HG03575 (cell line): ENCODE data around the gene CDK10.
"Not testable (repeated sequence)": the region's sequence is repeated elsewhere in the genome, so short reads cannot be mapped to it uniquely, and the experiment has no call there.

ENCODE experiments used
- ATAC-seq: cut with Tn5 transposase; IDR thresholded peaks from one replicate; pipeline ENCODE4 v1.9.1; 2021; ENCODE audit not compliant: unreplicated experiment, insufficient number of reproducible peaks, low FRiP score; ENCODE audit errors: extremely low read depth

The CDK10 gene

GRCh38 chr16:89693931-89694783 is 7.7 kb downstream of the CDK10 start:
- no peak for ATAC-seq

- not testable (repeated sequence) for ATAC-seq
Measured at GRCh38 chr16:89694784-89695085, 8.2 kb downstream of the CDK10 start.

DNA sequence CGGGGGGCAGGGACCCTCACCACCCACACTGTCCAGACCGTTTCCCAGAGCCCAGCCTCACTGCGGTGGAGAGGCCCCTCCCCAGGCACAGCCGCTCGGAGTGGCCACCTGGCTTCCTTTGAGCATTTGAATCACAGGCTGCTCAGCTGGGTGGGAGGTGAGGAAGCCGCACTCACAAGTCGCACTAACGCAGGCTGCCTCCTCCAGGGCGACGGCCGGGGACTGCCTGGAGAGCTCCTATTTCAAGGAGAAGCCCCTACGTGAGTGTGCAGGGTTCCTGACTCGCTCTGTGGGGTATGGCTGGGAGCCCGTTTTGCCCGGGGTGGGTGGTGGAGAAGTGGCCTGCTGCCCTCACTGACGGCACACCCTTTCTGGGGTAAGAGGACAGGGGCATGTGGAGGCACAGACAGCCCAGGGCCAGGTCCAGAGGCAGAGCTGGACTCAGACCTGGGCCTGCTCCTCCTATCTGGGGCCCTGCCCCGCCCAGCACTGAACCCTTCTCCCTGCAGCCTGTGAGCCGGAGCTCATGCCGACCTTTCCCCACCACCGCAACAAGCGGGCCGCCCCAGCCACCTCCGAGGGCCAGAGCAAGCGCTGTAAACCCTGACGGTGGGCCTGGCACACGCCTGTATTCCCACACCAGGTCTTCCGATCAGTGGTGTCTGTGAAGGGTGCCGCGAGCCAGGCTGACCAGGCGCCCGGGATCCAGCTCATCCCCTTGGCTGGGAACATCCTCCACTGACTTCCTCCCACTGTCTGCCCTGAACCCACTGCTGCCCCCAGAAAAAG is 8.8 kb downstream of the CDK10 start:
- no peak for ATAC-seq

DNA sequence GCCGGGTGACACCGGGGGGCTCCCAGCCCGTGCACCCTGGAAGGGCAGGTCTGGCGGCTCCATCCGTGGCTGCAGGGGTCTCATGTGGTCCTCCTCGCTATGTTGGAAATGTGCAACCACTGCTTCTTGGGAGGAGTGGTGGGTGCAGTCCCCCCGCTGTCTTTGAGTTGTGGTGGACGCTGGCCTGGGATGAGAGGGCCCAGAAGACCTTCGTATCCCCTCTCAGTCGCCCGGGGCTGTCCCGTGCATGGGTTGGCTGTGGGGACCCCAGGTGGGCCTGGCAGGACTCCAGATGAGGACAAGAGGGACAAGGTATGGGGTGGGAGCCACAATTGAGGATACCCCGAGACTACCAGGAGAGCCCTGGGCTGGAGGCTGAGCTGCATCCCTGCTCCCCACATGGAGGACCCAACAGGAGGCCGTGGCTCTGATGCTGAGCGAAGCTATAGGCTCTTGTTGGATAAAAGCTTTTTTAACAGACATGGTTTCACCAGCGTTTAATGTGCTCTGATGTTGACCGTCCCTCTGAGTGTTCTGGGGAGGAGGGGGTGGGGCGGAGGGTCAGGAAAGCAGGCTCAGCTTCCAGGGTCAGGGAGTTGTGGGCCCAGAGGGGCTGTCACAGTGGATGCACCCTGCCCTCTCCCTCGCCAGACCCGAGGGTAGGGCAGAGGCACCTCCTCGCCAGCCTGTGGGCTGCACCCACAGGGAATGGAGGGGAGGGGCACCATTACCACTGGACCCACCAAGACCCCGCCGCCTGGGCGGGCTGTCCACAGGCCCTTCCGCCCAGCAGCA is 9.6 kb downstream of the CDK10 start:
- ATAC-seq: no peak

- no peak for ATAC-seq
Measured at GRCh38 chr16:89696670-89697128, 10.2 kb downstream of the CDK10 start.

DNA sequence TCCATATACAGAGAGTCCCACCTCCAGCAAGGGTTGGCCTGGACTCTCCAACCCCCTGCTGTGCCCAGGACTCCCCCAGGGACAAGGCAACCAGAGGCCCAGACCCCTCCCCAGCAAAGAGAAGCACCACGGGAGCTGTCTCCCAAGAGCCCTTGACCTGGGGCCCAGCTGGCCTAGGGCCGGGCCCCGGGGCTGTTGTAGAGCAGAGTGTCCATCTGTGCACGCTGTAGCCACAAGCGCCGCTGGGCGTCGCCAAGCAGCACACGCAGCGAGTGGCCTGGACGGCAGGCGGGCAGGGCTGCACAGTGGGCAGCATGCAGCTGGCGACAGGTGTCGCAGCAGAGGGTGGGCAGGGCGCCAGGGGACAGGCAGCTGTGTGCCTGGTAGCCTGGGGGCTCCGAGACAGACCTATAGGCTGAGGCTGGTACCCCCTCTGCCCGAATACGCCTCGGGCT is 10.7 kb downstream of the CDK10 start:
- no peak for ATAC-seq

GRCh38 chr16:89697616-89698331 is 11.3 kb downstream of the CDK10 start:
- no peak for ATAC-seq

GRCh38 chr16:89698717-89699116 is 12.2 kb downstream of the CDK10 start:
- not testable (repeated sequence) for ATAC-seq

DNA sequence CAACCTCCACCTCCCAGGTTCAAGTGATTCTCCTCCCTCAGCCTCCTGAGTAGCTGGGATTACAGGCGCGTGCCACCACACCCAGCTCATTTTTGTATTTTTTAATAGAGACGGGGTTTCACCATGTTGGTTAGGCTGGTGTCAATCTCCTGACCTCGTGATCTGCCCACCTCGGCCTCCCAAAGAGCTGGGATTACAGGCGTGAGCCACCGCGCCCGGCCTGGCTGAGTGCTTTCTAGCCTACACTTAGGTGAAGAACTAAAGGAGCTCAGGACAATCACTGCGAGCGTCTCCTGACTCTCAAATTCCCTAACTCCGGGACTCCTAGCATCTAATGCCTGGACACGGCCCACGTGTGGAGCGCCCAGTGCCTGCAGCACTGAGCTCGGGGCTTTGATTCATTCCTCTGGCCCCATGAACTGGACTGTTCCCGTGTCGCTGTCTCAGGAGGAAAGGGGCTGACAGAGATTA is 13.2 kb downstream of the CDK10 start:
- ATAC-seq: not testable (repeated sequence)

GRCh38 chr16:89700100-89700648 is 13.7 kb downstream of the CDK10 start:
- ATAC-seq: no peak

- ATAC-seq: no peak
Measured at GRCh38 chr16:89700649-89701424, 14.3 kb downstream of the CDK10 start.

DNA sequence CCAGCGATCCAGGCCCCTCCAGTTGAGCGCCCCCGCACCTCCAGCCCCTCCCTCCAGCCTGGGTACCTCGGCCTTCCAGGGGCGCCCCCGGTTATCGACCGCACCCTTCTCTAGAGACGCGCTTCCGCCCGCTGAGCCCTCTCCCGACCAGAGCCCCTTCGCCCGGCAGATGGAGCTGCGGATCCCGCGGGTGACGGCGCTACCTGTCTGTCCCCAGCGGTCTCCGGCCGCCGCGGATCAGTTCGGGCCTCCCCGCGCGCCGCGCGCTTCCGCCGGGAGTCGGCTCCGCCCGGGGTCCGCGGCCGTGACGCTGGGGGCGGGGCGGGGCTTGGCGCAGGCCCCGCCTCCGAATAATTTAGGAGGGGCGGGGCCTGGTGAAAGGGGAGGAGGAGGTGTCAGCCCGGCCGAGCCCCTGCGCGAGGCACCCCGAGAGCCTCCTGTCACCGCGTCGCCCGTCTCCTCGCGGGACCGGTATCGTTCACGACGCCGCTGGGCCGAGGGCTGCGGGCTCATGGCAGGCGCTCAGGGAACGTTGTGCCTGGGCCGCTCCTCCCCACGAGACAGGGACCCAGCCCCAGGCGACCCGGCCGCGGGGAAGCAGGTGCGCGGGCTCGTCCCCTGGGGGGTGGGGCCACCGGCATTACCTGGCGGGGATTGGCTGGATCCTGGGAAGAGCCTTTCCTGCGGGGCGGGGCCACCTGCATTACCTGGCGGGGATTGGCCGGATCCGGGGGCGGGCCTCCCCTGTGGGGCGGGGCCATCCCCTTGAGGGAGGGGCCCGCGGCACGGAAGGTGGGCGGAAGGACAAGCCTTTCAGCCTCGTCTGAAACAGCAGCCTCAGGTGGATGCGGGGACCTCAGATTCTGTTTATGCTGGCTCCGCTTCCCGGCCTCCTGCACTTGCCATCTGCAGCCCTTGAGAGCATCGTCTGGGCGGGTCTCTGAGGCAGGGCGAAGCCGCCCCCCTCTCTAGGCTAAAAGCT is 15.2 kb downstream of the CDK10 start, which contains the start of gene SPATA2L:
Gene SPATA2L, minus strand, starts transcription at position 281 of the 982 bp plus-strand sequence. CDS start 473 bp downstream, outside the sequence.
- no peak for ATAC-seq

- no peak for ATAC-seq
Measured at GRCh38 chr16:89704281-89704680, 17.8 kb downstream of the CDK10 start.

DNA sequence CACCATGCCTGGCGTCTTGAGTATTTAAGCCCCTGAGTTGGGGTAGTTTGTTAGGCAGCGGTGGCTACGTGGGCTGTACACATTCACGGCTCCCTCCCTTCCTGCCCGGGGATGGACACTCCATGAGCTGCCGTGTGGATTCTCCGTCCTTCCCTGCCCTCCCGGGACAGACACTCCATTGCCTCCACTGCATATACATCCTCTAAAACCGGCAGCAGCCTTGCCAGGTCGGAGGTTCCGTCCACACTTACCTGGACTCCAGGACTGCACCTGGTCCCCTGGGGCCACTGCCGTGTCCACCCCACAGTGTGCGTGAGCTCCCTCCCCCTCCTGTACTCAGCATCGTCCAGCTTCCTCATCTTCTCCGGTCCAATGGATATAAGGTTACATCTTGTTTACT is 18.5 kb downstream of the CDK10 start:
- ATAC-seq: no peak

GRCh38 chr16:89706518-89707260 is 20.2 kb downstream of the CDK10 start:
- ATAC-seq: no peak

GRCh38 chr16:89707695-89708094 is 21.2 kb downstream of the CDK10 start:
- ATAC-seq: no peak
